K562 (cell line): Measurements from ENCODE around the gene UBL5. TPM values are rescaled to one million over a fixed set of nuclear protein-coding genes. Genes with fewer than 3 reads are reported as not detected.

ENCODE experiments used
- DIDO1 ChIP-seq: fragments of 450-650 bp; IDR thresholded peaks from 2 replicates; pipeline ENCODE4 v1.6.1; 2016; ENCODE audit warnings: low read depth, missing biosample characterization, missing genetic modification characterization
- ELK3 ChIP-seq: fragments of 450-650 bp; formaldehyde crosslinking; IDR thresholded peaks from 2 replicates; pipeline ENCODE4 v1.4.0; 2020; ENCODE audit warnings: mild to moderate bottlenecking
- HINFP ChIP-seq: fragments of 450-650 bp; conservative IDR thresholded peaks from 2 replicates; pipeline ENCODE4 v1.6.1; 2016; ENCODE audit warnings: missing genetic modification characterization, low read depth, mild to moderate bottlenecking, control low read depth, missing compliant biosample characterization
- MCM7 ChIP-seq, 2 experiments: fragments of 450-650 bp; IDR thresholded peaks; 2 replicates each; pipeline ENCODE4 v1.6.1; 2016 to 2018
- MTF1 ChIP-seq: fragments of 250-450 bp; sonication (Bioruptor Pico); IDR thresholded peaks from 2 replicates; pipeline ENCODE4 v1.9.0; 2021; ENCODE audit warnings: moderate library complexity, mild to moderate bottlenecking, inconsistent platforms, borderline replicate concordance
- NFXL1 ChIP-seq: fragments of 450-650 bp; formaldehyde crosslinking; IDR thresholded peaks from 2 replicates; pipeline ENCODE4 v1.4.0; 2021; ENCODE audit warnings: mild to moderate bottlenecking
- PHB ChIP-seq: fragments of 250-450 bp; sonication (Bioruptor Pico); IDR thresholded peaks from 2 replicates; pipeline ENCODE4 v1.5.0; 2021
- PHF20 ChIP-seq: fragments of 450-650 bp; IDR thresholded peaks from 2 replicates; pipeline ENCODE4 v1.6.1; 2018; ENCODE audit not compliant: partially characterized antibody
- PRPF4 ChIP-seq: fragments of 200-400 bp; formaldehyde crosslinking; IDR thresholded peaks from one replicate; pipeline ENCODE4 v1.6.1; 2017; ENCODE audit warnings: low read length, low read depth, mild to moderate bottlenecking; ENCODE audit not compliant: insufficient read depth, poor library complexity, severe bottlenecking
- SNIP1 ChIP-seq: fragments of 450-650 bp; IDR thresholded peaks from 2 replicates; pipeline ENCODE4 v1.7.1; 2017; ENCODE audit warnings: low read depth, mild to moderate bottlenecking
- SNRNP70 ChIP-seq: fragments of 200-400 bp; formaldehyde crosslinking; optimal IDR thresholded peaks from 2 replicates; pipeline ENCODE3; 2017; ENCODE audit warnings: low read depth, low read length
- SRF ChIP-seq, 2 experiments: fragments of 250-450, 450-650 bp in 1 of 2; sonication (Bioruptor Pico) in 1 of 2; sonication (generic) in 1 of 2; formaldehyde crosslinking; IDR thresholded peaks; 2 replicates each; pipeline versions ENCODE4 v1.5.0 to v1.5.1; 2020 to 2022; ENCODE audit warnings: mild to moderate bottlenecking in 1 of 2, missing genetic modification reagents in 1 of 2
- SUPT5H ChIP-seq: fragments of 450-650 bp; IDR thresholded peaks from 2 replicates; pipeline ENCODE4 v1.6.1; 2016
- USF2 ChIP-seq: sonication (generic); formaldehyde crosslinking; IDR thresholded peaks from 2 replicates; pipeline ENCODE4 v1.5.0; 2020; ENCODE audit warnings: missing genetic modification reagents
- ZBTB5 ChIP-seq: fragments of 450-650 bp; IDR thresholded peaks from 2 replicates; pipeline ENCODE4 v1.6.1; 2017; ENCODE audit warnings: antibody characterized with exemption
- ZHX1 ChIP-seq: fragments of 150-350 bp; conservative IDR thresholded peaks from 2 replicates; pipeline ENCODE4 v1.6.1; 2014; ENCODE audit warnings: low read length
- ZNF165 ChIP-seq: fragments of 250-450 bp; sonication (Bioruptor Pico); IDR thresholded peaks from 2 replicates; pipeline ENCODE4 v1.4.0; 2020; ENCODE audit warnings: borderline replicate concordance
- ZNF280A ChIP-seq: fragments of 450-650 bp; IDR thresholded peaks from 2 replicates; pipeline ENCODE4 v1.6.1; 2018; ENCODE audit warnings: mild to moderate bottlenecking, low read depth; ENCODE audit not compliant: partially characterized antibody
- polyA plus RNA-seq, 8 experiments: library from polyadenylated mRNA; depleted of rRNA in 4 of 8; stranded (reverse) in 5 of 8; unstranded in 3 of 8; fragments of >200 nt; fragmentation: Nextera tagmentation in 2 of 8; fragmentation: Illumina TruSeq in 1 of 8; extraction: Ambion mirVana in 2 of 8; extraction: Trizol in 1 of 8; gene quantifications; 2 replicates each; pipeline versions ENCODE4 v1.2.1 to v1.2.3, GENCODE V29; 2011 to 2014; ENCODE audit warnings: inconsistent platforms in 1 of 8, missing spikeins in 1 of 8
- total RNA-seq, 7 experiments: library from RNA; depleted of rRNA in 6 of 7; stranded (reverse); fragments of >200 nt in 6 of 7; fragmentation: Illumina TruSeq in 2 of 7; extraction: Trizol in 2 of 7; gene quantifications; 2 replicates each; pipeline versions ENCODE4 v1.2.1 to v1.2.3, GENCODE V29; 2011 to 2021; ENCODE audit warnings: low replicate concordance in 1 of 7

Gene UBL5
- total and polyA plus RNA-seq, 9 of the 15 experiments (the other 6 are each of a cell fraction or from before 2014, with no cell fraction given), result 410 to 1,266 (median 613) TPM

- TF ChIP-seq USF2 (no peak), ELK3 (CRISPR knock-in tag) (no peak), SNIP1 (no peak), ZNF280A (no peak), HINFP (peak; percentile 70), ZBTB5 (no peak), PRPF4 (no peak), DIDO1 (no peak), NFXL1 (CRISPR knock-in tag) (no peak), ZHX1 (no peak), PHF20 (peak; percentile 63), SRF (CRISPR knock-in tag; IDR thresholded peaks at IDR 0.05) (no peak), MTF1 (CRISPR knock-in tag) (no peak), SUPT5H (peak; percentile 59), ZNF165 (CRISPR knock-in tag) (no peak), PHB (CRISPR knock-in tag) (no peak), SNRNP70 (no peak), MCM7 (IDR thresholded peaks at IDR 0.05) (no peak)
Measured at GRCh38 chr19:9834726-9835506, 7.2 kb downstream of the UBL5 start, which contains the start of gene PIN1 (continued).
